SU-DHL-6 (cell line): ENCODE measurements around the gene ACSL3.

Experiments
- H2AFZ ChIP-seq: fragments of 200-600 bp; sonication (generic); 2 replicates; pipeline ENCODE4 v1.6.1; 2014; ENCODE audit warnings: low read depth, mild to moderate bottlenecking, moderate library complexity, mixed read lengths, antibody characterized with exemption, low read length; ENCODE audit not compliant: severe bottlenecking
- H3F3A ChIP-seq: fragments of 200-600 bp; shearing (Covaris generic); 2 replicates; pipeline ENCODE4 v1.6.0; 2016; ENCODE audit warnings: antibody characterized with exemption, mild to moderate bottlenecking; ENCODE audit not compliant: insufficient read depth
- H3K27ac ChIP-seq: fragments of 200-600 bp; sonication (generic); 2 replicates; pipeline ENCODE4 v1.5.1; 2016; ENCODE audit warnings: low read depth, mild to moderate bottlenecking, low read length, moderate library complexity, mixed read lengths
- H3K27me3 ChIP-seq: fragments of 200-600 bp; sonication (generic), shearing (Covaris generic); 2 replicates; pipeline ENCODE4 v1.6.0; 2014; ENCODE audit warnings: mild to moderate bottlenecking, low read length
- H3K36me3 ChIP-seq: fragments of 200-600 bp; sonication (generic); 2 replicates; pipeline ENCODE4 v1.6.1; 2014; ENCODE audit warnings: mild to moderate bottlenecking, low read length, mixed read lengths
- H3K4me2 ChIP-seq: fragments of 300-600, 200-600 bp; shearing (Covaris generic), sonication (generic); 2 replicates; pipeline ENCODE4 v1.6.0; 2014; ENCODE audit warnings: low read length, low read depth, mild to moderate bottlenecking; ENCODE audit not compliant: poor library complexity, severe bottlenecking
- H3K4me3 ChIP-seq: fragments of 200-600 bp; sonication (generic); 2 replicates; pipeline ENCODE4 v1.5.1; 2014; ENCODE audit warnings: antibody characterized with exemption, low read length, mild to moderate bottlenecking, mixed read lengths; ENCODE audit not compliant: insufficient read depth, poor library complexity, severe bottlenecking
- H3K79me2 ChIP-seq: fragments of 200-600 bp; sonication (generic); 2 replicates; pipeline ENCODE4 v1.6.1; 2014; ENCODE audit warnings: mild to moderate bottlenecking, low read length, moderate library complexity; ENCODE audit not compliant: insufficient read depth
- H3K9ac ChIP-seq: fragments of 200-600 bp; sonication (generic); 2 replicates; pipeline ENCODE4 v1.7.0; 2014; ENCODE audit warnings: mild to moderate bottlenecking, low read length
- H3K9me2 ChIP-seq: fragments of 200-600 bp; sonication (generic); replicated peaks from 2 replicates; pipeline ENCODE4 v1.6.1; 2014; ENCODE audit warnings: low read length; ENCODE audit not compliant: insufficient read depth
- H3K9me3 ChIP-seq: fragments of 200-600 bp; sonication (generic); 2 replicates; pipeline ENCODE4 v1.6.1; 2014; ENCODE audit warnings: low read length, mixed read lengths; ENCODE audit not compliant: insufficient read depth
- H4K20me1 ChIP-seq: fragments of 200-600 bp; sonication (generic); 2 replicates; pipeline ENCODE4 v1.6.1; 2014; ENCODE audit warnings: low read depth, mild to moderate bottlenecking, antibody characterized with exemption, low read length, moderate library complexity, mixed read lengths
- EZH2phosphoT487 ChIP-seq: fragments of 200-600 bp; sonication (generic), shearing (Covaris generic); conservative IDR thresholded peaks from 2 replicates; pipeline ENCODE4 v1.6.1; 2018; ENCODE audit warnings: mild to moderate bottlenecking, antibody characterized with exemption, low read length, moderate library complexity, mixed read lengths
- TF ChIP-seq, protein P1 (sequence below): fragments of 200-600 bp; sonication (generic); IDR thresholded peaks from one replicate; pipeline ENCODE4 v1.5.1; 2017; ENCODE audit warnings: antibody characterized with exemption, mild to moderate bottlenecking, low read length, moderate library complexity; ENCODE audit not compliant: insufficient read depth, poor library complexity, severe bottlenecking

ACSL3 gene

GRCh38 chr2:222919841-222920526, 59.1 kb downstream of the ACSL3 start:
- Histone ChIP-seq H3K36me3 (peaks cover 39% of the 10 kb centered on the region; the same call in 1 of the 2 replicates), H3K79me2 (peaks cover 10% of the 10 kb centered on the region; the same call in 1 of the 2 replicates), H2AFZ (no peak overlapping the region), H3K4me3 (no peak overlapping the region), H3K9me2 (no peaks in the 10 kb centered on the region), H4K20me1 (no peaks in the 10 kb centered on the region), H3F3A (peaks cover 8% of the 10 kb centered on the region; the same call in 1 of the 2 replicates), H3K9me3 (no peaks in the 10 kb centered on the region), H3K27ac (no peak overlapping the region), H3K9ac (no peak overlapping the region), H3K4me2 (no peak overlapping the region), H3K27me3 (no peaks in the 10 kb centered on the region)
- TF ChIP-seq, protein P1, sequence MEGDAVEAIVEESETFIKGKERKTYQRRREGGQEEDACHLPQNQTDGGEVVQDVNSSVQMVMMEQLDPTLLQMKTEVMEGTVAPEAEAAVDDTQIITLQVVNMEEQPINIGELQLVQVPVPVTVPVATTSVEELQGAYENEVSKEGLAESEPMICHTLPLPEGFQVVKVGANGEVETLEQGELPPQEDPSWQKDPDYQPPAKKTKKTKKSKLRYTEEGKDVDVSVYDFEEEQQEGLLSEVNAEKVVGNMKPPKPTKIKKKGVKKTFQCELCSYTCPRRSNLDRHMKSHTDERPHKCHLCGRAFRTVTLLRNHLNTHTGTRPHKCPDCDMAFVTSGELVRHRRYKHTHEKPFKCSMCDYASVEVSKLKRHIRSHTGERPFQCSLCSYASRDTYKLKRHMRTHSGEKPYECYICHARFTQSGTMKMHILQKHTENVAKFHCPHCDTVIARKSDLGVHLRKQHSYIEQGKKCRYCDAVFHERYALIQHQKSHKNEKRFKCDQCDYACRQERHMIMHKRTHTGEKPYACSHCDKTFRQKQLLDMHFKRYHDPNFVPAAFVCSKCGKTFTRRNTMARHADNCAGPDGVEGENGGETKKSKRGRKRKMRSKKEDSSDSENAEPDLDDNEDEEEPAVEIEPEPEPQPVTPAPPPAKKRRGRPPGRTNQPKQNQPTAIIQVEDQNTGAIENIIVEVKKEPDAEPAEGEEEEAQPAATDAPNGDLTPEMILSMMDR: no peak
- no peak for TF ChIP-seq EZH2phosphoT487

GRCh38 chr2:222920657-222921186, 59.9 kb downstream of the ACSL3 start:
- peaks cover 43% of the 10 kb centered on the region; the same call in 1 of the 2 replicates for H3K36me3 ChIP-seq
- H3K9me3 ChIP-seq: no peaks in the 10 kb centered on the region
- H3K79me2 ChIP-seq: 0 out of 2 replicates have a peak, but pooled peaks cover 3% of the 10 kb centered on the region
- H3F3A ChIP-seq: peaks cover under 1% of the 10 kb centered on the region; the same call in 1 of the 2 replicates
- no peak overlapping the region for H3K4me3 ChIP-seq
- no peak overlapping the region for H3K9ac ChIP-seq
- no peak overlapping the region for H3K4me2 ChIP-seq
- no peaks in the 10 kb centered on the region for H4K20me1 ChIP-seq
- no peaks in the 10 kb centered on the region for H3K9me2 ChIP-seq
- H2AFZ ChIP-seq: no peak overlapping the region
- TF ChIP-seq, protein P1: no peak
- TF ChIP-seq EZH2phosphoT487: no peak
- H3K27ac ChIP-seq: no peak overlapping the region
- H3K27me3 ChIP-seq: no peaks in the 10 kb centered on the region

DNA sequence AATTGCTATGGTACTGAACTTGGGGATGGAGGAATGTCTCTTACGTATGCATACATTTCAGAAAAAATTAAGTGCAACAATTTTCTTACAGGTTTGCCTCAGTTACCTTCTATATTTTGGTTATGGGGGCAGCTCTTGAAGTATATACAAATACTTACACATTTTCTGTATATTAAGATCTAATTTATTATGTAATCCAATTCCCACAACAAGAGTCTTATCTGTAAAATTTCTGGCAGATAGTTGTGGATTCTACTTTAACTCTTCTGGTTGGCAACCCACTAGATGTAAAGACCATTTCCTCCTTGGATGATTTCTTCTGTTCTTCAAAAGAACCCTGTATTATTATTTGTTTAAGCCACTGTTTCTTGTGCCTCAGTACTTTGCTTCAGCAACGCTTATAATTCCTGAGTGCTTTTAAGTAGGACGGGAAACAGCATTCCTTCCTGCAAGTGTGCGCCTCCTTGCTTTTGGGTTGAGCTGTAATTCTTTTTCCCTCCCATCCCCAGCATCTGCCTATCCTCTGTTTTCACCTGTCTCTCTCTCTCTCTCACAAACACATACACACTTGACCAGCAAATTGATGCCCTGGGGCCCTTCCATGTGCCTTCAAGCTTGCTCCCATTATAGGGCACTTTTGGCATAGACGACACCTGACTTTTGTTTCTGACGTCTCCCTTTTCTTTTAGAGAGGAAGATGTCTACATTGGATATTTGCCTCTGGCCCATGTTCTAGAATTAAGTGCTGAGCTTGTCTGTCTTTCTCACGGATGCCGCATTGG, 61.4 kb downstream of the ACSL3 start:
- Histone ChIP-seq H3F3A (no peaks in the 10 kb centered on the region), H3K9me3 (no peaks in the 10 kb centered on the region), H4K20me1 (no peaks in the 10 kb centered on the region), H3K27me3 (no peaks in the 10 kb centered on the region), H3K9me2 (no peaks in the 10 kb centered on the region), H3K4me3 (no peak overlapping the region), H2AFZ (no peak overlapping the region), H3K9ac (no peak overlapping the region), H3K4me2 (no peak overlapping the region), H3K27ac (no peak overlapping the region), H3K79me2 (no peaks in the 10 kb centered on the region), H3K36me3 (peaks cover 47% of the 10 kb centered on the region; the same call in 1 of the 2 replicates)
- TF ChIP-seq, protein P1: no peak
- TF ChIP-seq EZH2phosphoT487: no peak
